Right lobe of liver (tissue), 4 donors: Measurements from ENCODE around the gene FPGS.

ENCODE experiments used
- CTCF ChIP-seq, 4 donors: fragments of 200-600 bp in 3 of 4; fragments of 450-650 bp in 1 of 4; IDR thresholded peaks; one replicate each; pipeline versions ENCODE4 v1.5.1 to v1.8.0; 2016 to 2022; ENCODE audit warnings: antibody characterized with exemption in 4 of 4, mild to moderate bottlenecking in 2 of 4
- POLR2A ChIP-seq: fragments of 450-650 bp; IDR thresholded peaks from one replicate; pipeline ENCODE4 v1.6.1; 2017; ENCODE audit warnings: antibody characterized with exemption, mild to moderate bottlenecking
- donor health status: DM: no; HTN: no; CAD: no.
- donor health status: DM: no; HTN: no; CAD: no.
- donor health status: DM: no; HTN: yes; CAD: no.

DNA sequence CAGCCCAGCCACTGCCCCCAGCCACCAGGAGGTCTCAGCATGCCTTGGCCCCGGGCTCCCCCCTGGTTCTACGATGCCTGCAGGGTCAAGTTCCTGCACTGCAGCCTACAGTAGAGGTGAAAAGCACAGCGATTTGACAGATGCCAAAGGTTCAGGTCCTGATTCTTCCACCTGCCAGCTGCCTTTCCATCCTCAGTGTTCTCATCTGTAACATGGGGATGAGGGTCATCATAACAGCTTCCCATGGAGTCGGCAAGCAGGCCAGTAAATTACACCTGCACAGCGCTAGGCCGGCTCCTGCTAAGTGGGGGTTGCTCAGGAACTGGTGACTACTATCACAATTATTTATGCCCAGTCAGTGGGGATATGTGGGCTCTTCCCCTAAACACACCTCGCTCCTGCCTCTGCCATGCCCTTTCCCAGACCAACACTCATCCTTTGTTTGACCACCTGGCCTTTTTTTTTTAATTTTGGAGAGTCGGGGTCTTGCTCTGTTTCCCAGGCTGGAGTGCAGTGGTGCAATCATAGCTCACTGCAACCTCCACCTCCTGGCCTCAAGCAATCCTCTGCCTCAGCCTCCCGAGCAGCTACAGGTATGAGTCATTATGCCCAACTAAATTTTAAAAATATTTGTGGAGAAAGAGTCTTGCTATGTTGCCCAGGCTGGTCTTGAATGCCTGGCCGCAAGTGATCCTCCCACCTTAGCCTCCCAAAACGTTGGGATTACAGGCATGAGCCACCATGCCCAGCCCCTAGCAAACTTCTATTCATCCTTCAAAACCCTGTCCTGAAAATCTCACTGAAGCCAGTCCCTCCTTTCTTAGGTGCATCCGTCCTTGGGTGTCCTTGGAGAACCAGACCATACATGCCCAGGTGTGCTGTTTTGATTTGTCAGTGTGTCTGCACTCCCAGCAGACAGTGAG is 45.4 kb downstream of the FPGS start:
- TF ChIP-seq POLR2A (no peak), CTCF (IDR thresholded peaks at IDR 0.05) (no peak)
